H9 (cell line): ENCODE results near the gene SCAMP5. TPM values are rescaled to one million over a fixed set of nuclear protein-coding genes. Genes with fewer than 3 reads are reported as not detected.

Experiments
- DNase-seq: peaks from one replicate; pipeline ENCODE4 v3.0.0-alpha.2; 2017
- H2AFZ ChIP-seq: one replicate; pipeline ENCODE4 v1.6.1; 2013; ENCODE audit warnings: mild to moderate bottlenecking, low read length, control low read depth, moderate library complexity
- H2AK5ac ChIP-seq: 2 replicates; pipeline ENCODE4 v1.6.1; 2013; ENCODE audit warnings: low read length, control low read depth, mixed read lengths; ENCODE audit not compliant: insufficient read length
- H2BK120ac ChIP-seq: one replicate; pipeline ENCODE4 v1.6.1; 2013; ENCODE audit warnings: low read depth, mild to moderate bottlenecking, low read length, control low read depth, inconsistent platforms; ENCODE audit not compliant: poor library complexity, severe bottlenecking
- H2BK12ac ChIP-seq: 2 replicates; pipeline ENCODE4 v1.6.1; 2013; ENCODE audit warnings: low read length, control low read depth, mixed read lengths, low read depth; ENCODE audit not compliant: insufficient read length
- H2BK15ac ChIP-seq: 2 replicates; pipeline ENCODE4 v1.6.1; 2013; ENCODE audit warnings: low read depth, low read length, control low read depth
- H2BK20ac ChIP-seq: one replicate; pipeline ENCODE4 v1.6.1; 2013; ENCODE audit warnings: low read depth, mild to moderate bottlenecking, low read length, control low read depth, inconsistent platforms; ENCODE audit not compliant: poor library complexity, severe bottlenecking
- H2BK5ac ChIP-seq: 2 replicates; pipeline ENCODE4 v1.6.1; 2013; ENCODE audit warnings: low read length, control low read depth, mixed read lengths; ENCODE audit not compliant: insufficient read length
- H3K14ac ChIP-seq: 2 replicates; pipeline ENCODE4 v1.6.1; 2013; ENCODE audit warnings: low read length, control low read depth; ENCODE audit not compliant: insufficient read depth
- H3K18ac ChIP-seq: 2 replicates; pipeline ENCODE4 v1.6.1; 2013; ENCODE audit warnings: low read depth, mild to moderate bottlenecking, mixed read lengths, low read length, control low read depth; ENCODE audit not compliant: insufficient read length
- H3K23ac ChIP-seq: 2 replicates; pipeline ENCODE4 v1.6.1; 2013; ENCODE audit warnings: low read length, control low read depth, mixed read lengths, low read depth; ENCODE audit not compliant: insufficient read length
- H3K23me2 ChIP-seq: 2 replicates; pipeline ENCODE4 v1.6.1; 2013; ENCODE audit warnings: low read depth, mild to moderate bottlenecking, mixed read lengths, low read length, control low read depth; ENCODE audit not compliant: insufficient read length, poor library complexity, severe bottlenecking
- H3K27ac ChIP-seq: 2 replicates; pipeline ENCODE4 v1.5.1; 2013; ENCODE audit warnings: low read length, control low read depth, mixed read lengths, low read depth; ENCODE audit not compliant: insufficient read length
- H3K27me3 ChIP-seq: 2 replicates; pipeline ENCODE4 v1.6.1; 2013; ENCODE audit warnings: low read length, control low read depth, inconsistent platforms; ENCODE audit not compliant: insufficient read depth
- H3K4ac ChIP-seq: 2 replicates; pipeline ENCODE4 v1.6.1; 2013; ENCODE audit warnings: low read depth, mild to moderate bottlenecking, control low read depth, inconsistent platforms, low read length, moderate library complexity
- H3K4me1 ChIP-seq: 2 replicates; pipeline ENCODE4 v1.6.1; 2013; ENCODE audit warnings: low read length, control low read depth, inconsistent platforms; ENCODE audit not compliant: insufficient read depth
- H3K4me2 ChIP-seq: 2 replicates; pipeline ENCODE4 v1.6.1; 2013; ENCODE audit warnings: low read length, control low read depth, mixed read lengths; ENCODE audit not compliant: insufficient read length, insufficient read depth
- H3K56ac ChIP-seq: 2 replicates; pipeline ENCODE4 v1.6.1; 2013; ENCODE audit warnings: low read depth, mild to moderate bottlenecking, mixed read lengths, low read length, control low read depth; ENCODE audit not compliant: insufficient read length
- H3K79me1 ChIP-seq: 2 replicates; pipeline ENCODE4 v1.6.1; 2013; ENCODE audit warnings: low read depth, mild to moderate bottlenecking, moderate library complexity, low read length, control low read depth, inconsistent platforms; ENCODE audit not compliant: insufficient read depth, poor library complexity, severe bottlenecking
- H3K79me2 ChIP-seq: 2 replicates; pipeline ENCODE4 v1.6.1; 2013; ENCODE audit warnings: low read length, control low read depth, inconsistent platforms; ENCODE audit not compliant: insufficient read depth
- H3K9ac ChIP-seq: 2 replicates; pipeline ENCODE4 v1.6.1; 2013; ENCODE audit warnings: low read length, control low read depth, mixed read lengths; ENCODE audit not compliant: insufficient read length; ENCODE audit errors: extremely low read depth
- H3K9me3 ChIP-seq: one replicate; pipeline ENCODE4 v1.6.1; 2013; ENCODE audit warnings: low read depth, low read length, inconsistent platforms; ENCODE audit not compliant: control insufficient read depth
- H3T11ph ChIP-seq: one replicate; pipeline ENCODE4 v1.6.1; 2013; ENCODE audit warnings: mild to moderate bottlenecking, low read length, control low read depth, inconsistent platforms
- H4K20me1 ChIP-seq: one replicate; pipeline ENCODE4 v1.6.1; 2013; ENCODE audit not compliant: control insufficient read depth, insufficient read length, insufficient read depth
- H4K5ac ChIP-seq: 2 replicates; pipeline ENCODE4 v1.6.1; 2013; ENCODE audit warnings: low read depth, mild to moderate bottlenecking, mixed read lengths, low read length, control low read depth; ENCODE audit not compliant: insufficient read length
- H4K8ac ChIP-seq: replicated peaks from 2 replicates; pipeline ENCODE4 v1.6.1; 2013; ENCODE audit warnings: low read length, control low read depth, mixed read lengths, low read depth; ENCODE audit not compliant: insufficient read length
- H4K91ac ChIP-seq: 2 replicates; pipeline ENCODE4 v1.6.1; 2013; ENCODE audit warnings: low read depth, mild to moderate bottlenecking, moderate library complexity, mixed read lengths, low read length, control low read depth; ENCODE audit not compliant: insufficient read length
- H3K27ac Mint-ChIP-seq, 3 experiments: 2 replicates in 2 of 3; 3 replicates in 1 of 3; pipeline ENCODE4 v1.8.0; 2020 to 2021; ENCODE audit warnings: mixed read lengths in 3 of 3, mild to moderate bottlenecking in 1 of 3, moderate library complexity in 1 of 3
- H3K27me3 Mint-ChIP-seq: 2 replicates; pipeline ENCODE4 v1.8.0; 2021; ENCODE audit warnings: low read depth, mild to moderate bottlenecking, moderate library complexity, mixed read lengths
- H3K36me3 Mint-ChIP-seq, 3 experiments: 2 replicates in 2 of 3; 3 replicates in 1 of 3; pipeline ENCODE4 v1.8.0; 2020 to 2021; ENCODE audit warnings: low read depth in 3 of 3, mixed read lengths in 3 of 3; ENCODE audit not compliant: insufficient read depth in 1 of 3
- H3K4me1 Mint-ChIP-seq, 2 experiments: 2 replicates each; pipeline ENCODE4 v1.8.0; 2020; ENCODE audit warnings: mixed read lengths in 2 of 2
- H3K4me3 Mint-ChIP-seq, 2 experiments: 2 replicates in 1 of 2; 3 replicates in 1 of 2; pipeline ENCODE4 v1.8.0; 2020 to 2021; ENCODE audit warnings: mild to moderate bottlenecking in 2 of 2, mixed read lengths in 2 of 2, moderate library complexity in 1 of 2
- H3K9me3 Mint-ChIP-seq, 2 experiments: 2 replicates in 1 of 2; 3 replicates in 1 of 2; pipeline ENCODE4 v1.8.0; 2020; ENCODE audit warnings: mild to moderate bottlenecking in 2 of 2, mixed read lengths in 2 of 2, moderate library complexity in 1 of 2
- CTCF ChIP-seq: fragments of 200-600 bp; sonication (generic); conservative IDR thresholded peaks from 3 replicates; pipeline ENCODE4 v1.8.0; 2021; ENCODE audit warnings: antibody characterized with exemption, mild to moderate bottlenecking
- WGBS: extraction: QIAGEN DNeasy Blood & Tissue Kit; methylation state at CpG from one replicate; pipeline ENCODE4 v1.1.7; 2013; ENCODE audit warnings: missing lambda C conversion rate, low lambda C conversion rate, mixed read lengths; ENCODE audit not compliant: insufficient read length; ENCODE audit errors: extremely low coverage; 5-methylcytosine and 5-hydroxymethylcytosine counted together
- total RNA-seq: library from RNA; stranded (reverse); gene quantifications from 2 replicates; pipeline ENCODE4 v1.2.1, GENCODE V29; 2021

SCAMP5 gene
- total RNA-seq, 1 experiment from 2014 or later = 47.8 TPM

- Histone ChIP-seq H2AK5ac (no peak overlapping the region), H3K56ac (no peak overlapping the region), H3K9ac (no peak overlapping the region), H3K18ac (no peak overlapping the region), H4K20me1 (no peaks in the 10 kb centered on the region), H2BK120ac (no peak overlapping the region), H3K27ac (no peak overlapping the region), H2BK20ac (no peak overlapping the region), H3K79me1 (no peaks in the 10 kb centered on the region), H2BK5ac (no peak overlapping the region), H3K23me2 (no peaks in the 10 kb centered on the region), H2BK12ac (no peak overlapping the region), H3K23ac (no peak overlapping the region), H4K8ac (no peak overlapping the region), H4K91ac (no peak overlapping the region), H2BK15ac (no peak overlapping the region), H3K27me3 (no peaks in the 10 kb centered on the region), H3K4ac (no peak overlapping the region), H3K4me2 (no peak overlapping the region), H3K4me1 (no peaks in the 10 kb centered on the region), H3K14ac (no peak overlapping the region), H3K79me2 (no peaks in the 10 kb centered on the region), H4K5ac (no peak overlapping the region), H2AFZ (no peak overlapping the region), H3K9me3 (no peaks in the 10 kb centered on the region), H3T11ph (no peak overlapping the region)
- Mint-ChIP-seq H3K9me3 (no peaks in the 10 kb centered on the region), H3K4me3 (no peak overlapping the region), H3K36me3 (peaks cover 4 to 8% (median 5%) of the 10 kb centered on the region in 3 experiments; a peak in 5 of 7 replicates), H3K4me1 (peaks cover 8 to 9% of the 10 kb centered on the region in 2 experiments; a peak in 2 of 4 replicates), H3K27me3 (no peaks in the 10 kb centered on the region; the same call in 1 of the 2 replicates), H3K27ac (no peak overlapping the region)
- no peak for TF ChIP-seq CTCF
- no peak for DNase-seq
- WGBS = no CpG with 5 or more reads among the region's 7 CpGs
Observed at GRCh38 chr15:75053748-75054125, 58.4 kb downstream of the SCAMP5 start.
